ENCODE data around the gene MCUR1. TPM values are rescaled to one million over a fixed set of nuclear protein-coding genes. Genes with fewer than 3 reads are reported as not detected.
"Not testable (repeated sequence)": the region's sequence is repeated elsewhere in the genome, so short reads cannot be mapped to it uniquely, and the experiment has no call there.

MCUR1 gene
- total RNA-seq, 1 donor, result 5.5 TPM

GRCh38 chr6:13836170-13836569 is 21.8 kb upstream of the MCUR1 start:
- H3K4me1 ChIP-seq (ENCODE audit: insufficient read depth, low read length), result no peaks in the 10 kb centered on the region
- H3K27me3 ChIP-seq (ENCODE audit: insufficient read depth, low read length), result no peaks in the 10 kb centered on the region
- H3K9me3 ChIP-seq (ENCODE audit: low read depth, low read length), result no peaks in the 10 kb centered on the region
- no peak overlapping the region for H3K4me3 ChIP-seq (ENCODE audit: low read length)

- Histone ChIP-seq H3K27me3 (ENCODE audit: insufficient read depth, low read length) (no peaks in the 10 kb centered on the region), H3K4me1 (ENCODE audit: insufficient read depth, low read length) (no peaks in the 10 kb centered on the region), H3K9me3 (ENCODE audit: low read depth, low read length) (no peaks in the 10 kb centered on the region), H3K4me3 (ENCODE audit: low read length) (no peak overlapping the region)
Observed at GRCh38 chr6:13834790-13835189, 20.4 kb upstream of the MCUR1 start.

GRCh38 chr6:13834018-13834417 is 19.7 kb upstream of the MCUR1 start:
- H3K9me3 ChIP-seq (ENCODE audit: low read depth, low read length); H3K4me3 ChIP-seq (ENCODE audit: low read length); H3K4me1 ChIP-seq (ENCODE audit: insufficient read depth, low read length); H3K27me3 ChIP-seq (ENCODE audit: insufficient read depth, low read length): not testable (repeated sequence)

- no peaks in the 10 kb centered on the region for H3K4me1 ChIP-seq (ENCODE audit: insufficient read depth, low read length)
Observed at GRCh38 chr6:13832778-13833177, 18.4 kb upstream of the MCUR1 start.

GRCh38 chr6:13831615-13832014 is 17.3 kb upstream of the MCUR1 start:
- H3K9me3 ChIP-seq (ENCODE audit: low read depth, low read length), result no peaks in the 10 kb centered on the region
- H3K4me3 ChIP-seq (ENCODE audit: low read length), result no peak overlapping the region
- H3K27me3 ChIP-seq (ENCODE audit: insufficient read depth, low read length), result no peaks in the 10 kb centered on the region
- no peaks in the 10 kb centered on the region for H3K4me1 ChIP-seq (ENCODE audit: insufficient read depth, low read length)

More at GRCh38 chr6:13832778-13833177, 18.4 kb upstream of the MCUR1 start:
- Histone ChIP-seq H3K9me3 (ENCODE audit: low read depth, low read length) (no peaks in the 10 kb centered on the region), H3K4me3 (ENCODE audit: low read length) (no peak overlapping the region), H3K27me3 (ENCODE audit: insufficient read depth, low read length) (no peaks in the 10 kb centered on the region)

- Histone ChIP-seq H3K4me1 (ENCODE audit: insufficient read depth, low read length) (no peaks in the 10 kb centered on the region), H3K4me3 (ENCODE audit: low read length) (no peak overlapping the region), H3K27me3 (ENCODE audit: insufficient read depth, low read length) (no peaks in the 10 kb centered on the region), H3K9me3 (ENCODE audit: low read depth, low read length) (no peaks in the 10 kb centered on the region)
Observed at GRCh38 chr6:13830803-13831202, 16.4 kb upstream of the MCUR1 start.

GRCh38 chr6:13829419-13829818 is 15.1 kb upstream of the MCUR1 start:
- H3K4me3 ChIP-seq (ENCODE audit: low read length); H3K27me3 ChIP-seq (ENCODE audit: insufficient read depth, low read length); H3K4me1 ChIP-seq (ENCODE audit: insufficient read depth, low read length); H3K9me3 ChIP-seq (ENCODE audit: low read depth, low read length): not testable (repeated sequence)

GRCh38 chr6:13828656-13829301 is 14.4 kb upstream of the MCUR1 start:
- H3K4me1 ChIP-seq (ENCODE audit: insufficient read depth, low read length); H3K9me3 ChIP-seq (ENCODE audit: low read depth, low read length); H3K4me3 ChIP-seq (ENCODE audit: low read length); H3K27me3 ChIP-seq (ENCODE audit: insufficient read depth, low read length): not testable (repeated sequence)

- H3K9me3 ChIP-seq (ENCODE audit: low read depth, low read length), result no peaks in the 10 kb centered on the region
- no peaks in the 10 kb centered on the region for H3K27me3 ChIP-seq (ENCODE audit: insufficient read depth, low read length)
- no peaks in the 10 kb centered on the region for H3K4me1 ChIP-seq (ENCODE audit: insufficient read depth, low read length)
- H3K4me3 ChIP-seq (ENCODE audit: low read length), result no peak overlapping the region
Observed at GRCh38 chr6:13827032-13827431, 12.7 kb upstream of the MCUR1 start.

GRCh38 chr6:13825871-13826270 is 11.5 kb upstream of the MCUR1 start:
- H3K9me3 ChIP-seq (ENCODE audit: low read depth, low read length), result no peaks in the 10 kb centered on the region
- no peaks in the 10 kb centered on the region for H3K27me3 ChIP-seq (ENCODE audit: insufficient read depth, low read length)
- no peak overlapping the region for H3K4me3 ChIP-seq (ENCODE audit: low read length)
- no peaks in the 10 kb centered on the region for H3K4me1 ChIP-seq (ENCODE audit: insufficient read depth, low read length)

GRCh38 chr6:13818341-13818740 is 4.0 kb upstream of the MCUR1 start:
- Histone ChIP-seq H3K4me1 (ENCODE audit: insufficient read depth, low read length) (peaks cover 8% of the 10 kb centered on the region), H3K27me3 (ENCODE audit: insufficient read depth, low read length) (no peaks in the 10 kb centered on the region), H3K9me3 (ENCODE audit: low read depth, low read length) (no peaks in the 10 kb centered on the region), H3K4me3 (ENCODE audit: low read length) (no peak overlapping the region)

- Histone ChIP-seq H3K4me3 (ENCODE audit: low read length) (peak overlapping the region; percentile 68), H3K27me3 (ENCODE audit: insufficient read depth, low read length) (no peaks in the 10 kb centered on the region), H3K9me3 (ENCODE audit: low read depth, low read length) (no peaks in the 10 kb centered on the region), H3K4me1 (ENCODE audit: insufficient read depth, low read length) (peaks cover 24% of the 10 kb centered on the region)
Observed at GRCh38 chr6:13814938-13815575, 700 bp upstream of the MCUR1 start.

- H3K27me3 ChIP-seq (ENCODE audit: insufficient read depth, low read length), result no peaks in the 10 kb centered on the region
- peaks cover 24% of the 10 kb centered on the region for H3K4me1 ChIP-seq (ENCODE audit: insufficient read depth, low read length)
- peak overlapping the region; percentile 68 for H3K4me3 ChIP-seq (ENCODE audit: low read length)
- no peaks in the 10 kb centered on the region for H3K9me3 ChIP-seq (ENCODE audit: low read depth, low read length)
Observed at GRCh38 chr6:13813621-13814175, 659 bp downstream of the MCUR1 start.

GRCh38 chr6:13813026-13813425 is 1.3 kb downstream of the MCUR1 start:
- Histone ChIP-seq H3K27me3 (ENCODE audit: insufficient read depth, low read length) (no peaks in the 10 kb centered on the region), H3K4me3 (ENCODE audit: low read length) (peak overlapping the region; percentile 68), H3K4me1 (ENCODE audit: insufficient read depth, low read length) (peaks cover 24% of the 10 kb centered on the region), H3K9me3 (ENCODE audit: low read depth, low read length) (no peaks in the 10 kb centered on the region)

- H3K4me3 ChIP-seq (ENCODE audit: low read length), result no peak overlapping the region
- no peaks in the 10 kb centered on the region for H3K9me3 ChIP-seq (ENCODE audit: low read depth, low read length)
- no peaks in the 10 kb centered on the region for H3K27me3 ChIP-seq (ENCODE audit: insufficient read depth, low read length)
- peaks cover 24% of the 10 kb centered on the region for H3K4me1 ChIP-seq (ENCODE audit: insufficient read depth, low read length)
Observed at GRCh38 chr6:13812359-13812642, 2.1 kb downstream of the MCUR1 start.

Measured in mononuclear cell (primary cell).